K562 (cell line): ENCODE results near the gene ATP2A2. TPM values are rescaled to one million over a fixed set of nuclear protein-coding genes. Genes with fewer than 3 reads are reported as not detected.

Experiments used
- ARID1B ChIP-seq: fragments of 450-650 bp; IDR thresholded peaks from 2 replicates; pipeline ENCODE4 v1.6.1; 2016; ENCODE audit warnings: antibody characterized with exemption, mild to moderate bottlenecking, inconsistent platforms
- C11orf30 ChIP-seq: fragments of 450-650 bp; IDR thresholded peaks from 2 replicates; pipeline ENCODE4 v1.6.1; 2016; ENCODE audit warnings: low read depth, mild to moderate bottlenecking
- CHD4 ChIP-seq: fragments of 200-600 bp; sonication (generic); IDR thresholded peaks from 3 replicates; pipeline ENCODE4 v1.6.1; 2012; ENCODE audit warnings: low read depth, mild to moderate bottlenecking, mixed read lengths, low read length, inconsistent platforms; ENCODE audit not compliant: insufficient read depth, insufficient replicate concordance, poor library complexity, severe bottlenecking
- CREB3L1 ChIP-seq: fragments of 450-650 bp; IDR thresholded peaks from 2 replicates; pipeline ENCODE4 v1.6.1; 2014; ENCODE audit warnings: low read depth, mild to moderate bottlenecking, moderate library complexity, borderline replicate concordance
- ELF4 ChIP-seq: fragments of 450-650 bp; formaldehyde crosslinking; IDR thresholded peaks from 2 replicates; pipeline ENCODE4 v1.4.0; 2022; ENCODE audit warnings: missing genetic modification characterization
- FIP1L1 ChIP-seq: fragments of 200-400 bp; formaldehyde crosslinking; IDR thresholded peaks from 2 replicates; pipeline ENCODE4 v1.6.1; 2018; ENCODE audit warnings: mild to moderate bottlenecking, low read depth, low read length; ENCODE audit not compliant: poor library complexity, severe bottlenecking
- FOXA3 ChIP-seq, 2 experiments: fragments of 450-650 bp in 1 of 2; sonication (generic) in 1 of 2; formaldehyde crosslinking; IDR thresholded peaks in 1 of 2; conservative IDR thresholded peaks in 1 of 2; 2 replicates each; pipeline versions ENCODE4 v1.4.0 to v1.8.0; 2020 to 2022; ENCODE audit warnings: mild to moderate bottlenecking in 2 of 2, missing genetic modification reagents in 1 of 2
- FOXM1 ChIP-seq, 2 experiments: fragments of 450-650 bp in 1 of 2; sonication (generic) in 1 of 2; formaldehyde crosslinking in 1 of 2; IDR thresholded peaks; 2 replicates each; pipeline versions ENCODE4 v1.6.1 to v1.9.0; 2017 to 2022; ENCODE audit warnings: low read depth in 2 of 2, mild to moderate bottlenecking in 2 of 2, missing genetic modification reagents in 1 of 2, moderate library complexity in 1 of 2
- MAFG ChIP-seq: fragments of 450-650 bp; conservative IDR thresholded peaks from 2 replicates; pipeline ENCODE4 v1.6.1; 2016; ENCODE audit warnings: missing genetic modification characterization, missing compliant biosample characterization
- MTA1 ChIP-seq: fragments of 450-650 bp; IDR thresholded peaks from 2 replicates; pipeline ENCODE4 v1.6.1; 2017; ENCODE audit warnings: borderline replicate concordance
- MXI1 ChIP-seq: IDR thresholded peaks from 2 replicates; pipeline ENCODE4 v1.6.1; 2011; ENCODE audit warnings: low read depth, mild to moderate bottlenecking, improper control_type of control experiment, low read length
- NR0B1 ChIP-seq: fragments of 450-650 bp; IDR thresholded peaks from one replicate; pipeline ENCODE4 v1.6.1; 2018; ENCODE audit warnings: mild to moderate bottlenecking, moderate library complexity; ENCODE audit not compliant: partially characterized antibody
- PRMT5 ChIP-seq: sonication (generic); formaldehyde crosslinking; IDR thresholded peaks from 2 replicates; pipeline ENCODE4 v1.5.0; 2020; ENCODE audit warnings: missing genetic modification reagents
- SMARCE1 ChIP-seq: fragments of 450-650 bp; IDR thresholded peaks from 2 replicates; pipeline ENCODE4 v1.7.1; 2016; ENCODE audit warnings: mild to moderate bottlenecking
- TCF3 ChIP-seq: sonication (generic); formaldehyde crosslinking; IDR thresholded peaks from 2 replicates; pipeline ENCODE4 v1.4.0; 2020; ENCODE audit warnings: mild to moderate bottlenecking, missing genetic modification reagents
- ZNF282 ChIP-seq: sonication (generic); formaldehyde crosslinking; IDR thresholded peaks from 2 replicates; pipeline ENCODE4 v1.8.1; 2023; ENCODE audit warnings: missing genetic modification reagents
- ZNF316 ChIP-seq: fragments of 450-650 bp; IDR thresholded peaks from 2 replicates; pipeline ENCODE4 v1.6.1; 2016
- polyA plus RNA-seq, 8 experiments: library from polyadenylated mRNA; depleted of rRNA in 4 of 8; stranded (reverse) in 5 of 8; unstranded in 3 of 8; fragments of >200 nt; fragmentation: Nextera tagmentation in 2 of 8; fragmentation: Illumina TruSeq in 1 of 8; extraction: Ambion mirVana in 2 of 8; extraction: Trizol in 1 of 8; gene quantifications; 2 replicates each; pipeline versions ENCODE4 v1.2.1 to v1.2.3, GENCODE V29; 2011 to 2014; ENCODE audit warnings: inconsistent platforms in 1 of 8, missing spikeins in 1 of 8
- total RNA-seq, 7 experiments: library from RNA; depleted of rRNA in 6 of 7; stranded (reverse); fragments of >200 nt in 6 of 7; fragmentation: Illumina TruSeq in 2 of 7; extraction: Trizol in 2 of 7; gene quantifications; 2 replicates each; pipeline versions ENCODE4 v1.2.1 to v1.2.3, GENCODE V29; 2011 to 2021; ENCODE audit warnings: low replicate concordance in 1 of 7
- TF ChIP-seq, protein P1 (sequence below): fragments of 250-450 bp; sonication (Bioruptor Pico); IDR thresholded peaks from 2 replicates; pipeline ENCODE4 v1.4.0; 2020

The ATP2A2 gene
- total and polyA plus RNA-seq, 9 of the 15 experiments (the other 6 are each of a cell fraction or from before 2014, with no cell fraction given): 5.2 to 205 (median 51.6) TPM

- TF ChIP-seq MXI1 (no peak), PRMT5 (no peak), C11orf30 (peak; percentile 61; the same call in 1 of the 2 replicates), FOXA3 (CRISPR knock-in tag; conservative IDR thresholded peaks at IDR 0.05 in 1 of 2, IDR thresholded peaks at IDR 0.05 in 1 of 2) (peak in 1 of 2 experiments; percentile 19; a peak in 1 of 4 replicates), ZNF316 (peak; percentile 59), CHD4 (peak; percentile 39), ELF4 (CRISPR knock-in tag) (no peak), NR0B1 (no peak), SMARCE1 (0 out of 2 replicates have a peak, but pooled peaks have one; percentile 29), MAFG (tag) (peak; percentile 47), TCF3 (0 out of 2 replicates have a peak, but pooled peaks have one; percentile 4), FOXM1 (IDR thresholded peaks at IDR 0.05; ENCODE audit: low read depth) (no peak), FOXM1 (CRISPR knock-in tag; IDR thresholded peaks at IDR 0.05; ENCODE audit: low read depth) (no peak), ZNF282 (CRISPR knock-in tag) (no peak), MTA1 (0 out of 2 replicates have a peak, but pooled peaks have one; percentile 15), FIP1L1 (no peak), ARID1B (0 out of 2 replicates have a peak, but pooled peaks have one; percentile 9), CREB3L1 (peak; percentile 63; the same call in 1 of the 2 replicates)
- TF ChIP-seq, protein P1, sequence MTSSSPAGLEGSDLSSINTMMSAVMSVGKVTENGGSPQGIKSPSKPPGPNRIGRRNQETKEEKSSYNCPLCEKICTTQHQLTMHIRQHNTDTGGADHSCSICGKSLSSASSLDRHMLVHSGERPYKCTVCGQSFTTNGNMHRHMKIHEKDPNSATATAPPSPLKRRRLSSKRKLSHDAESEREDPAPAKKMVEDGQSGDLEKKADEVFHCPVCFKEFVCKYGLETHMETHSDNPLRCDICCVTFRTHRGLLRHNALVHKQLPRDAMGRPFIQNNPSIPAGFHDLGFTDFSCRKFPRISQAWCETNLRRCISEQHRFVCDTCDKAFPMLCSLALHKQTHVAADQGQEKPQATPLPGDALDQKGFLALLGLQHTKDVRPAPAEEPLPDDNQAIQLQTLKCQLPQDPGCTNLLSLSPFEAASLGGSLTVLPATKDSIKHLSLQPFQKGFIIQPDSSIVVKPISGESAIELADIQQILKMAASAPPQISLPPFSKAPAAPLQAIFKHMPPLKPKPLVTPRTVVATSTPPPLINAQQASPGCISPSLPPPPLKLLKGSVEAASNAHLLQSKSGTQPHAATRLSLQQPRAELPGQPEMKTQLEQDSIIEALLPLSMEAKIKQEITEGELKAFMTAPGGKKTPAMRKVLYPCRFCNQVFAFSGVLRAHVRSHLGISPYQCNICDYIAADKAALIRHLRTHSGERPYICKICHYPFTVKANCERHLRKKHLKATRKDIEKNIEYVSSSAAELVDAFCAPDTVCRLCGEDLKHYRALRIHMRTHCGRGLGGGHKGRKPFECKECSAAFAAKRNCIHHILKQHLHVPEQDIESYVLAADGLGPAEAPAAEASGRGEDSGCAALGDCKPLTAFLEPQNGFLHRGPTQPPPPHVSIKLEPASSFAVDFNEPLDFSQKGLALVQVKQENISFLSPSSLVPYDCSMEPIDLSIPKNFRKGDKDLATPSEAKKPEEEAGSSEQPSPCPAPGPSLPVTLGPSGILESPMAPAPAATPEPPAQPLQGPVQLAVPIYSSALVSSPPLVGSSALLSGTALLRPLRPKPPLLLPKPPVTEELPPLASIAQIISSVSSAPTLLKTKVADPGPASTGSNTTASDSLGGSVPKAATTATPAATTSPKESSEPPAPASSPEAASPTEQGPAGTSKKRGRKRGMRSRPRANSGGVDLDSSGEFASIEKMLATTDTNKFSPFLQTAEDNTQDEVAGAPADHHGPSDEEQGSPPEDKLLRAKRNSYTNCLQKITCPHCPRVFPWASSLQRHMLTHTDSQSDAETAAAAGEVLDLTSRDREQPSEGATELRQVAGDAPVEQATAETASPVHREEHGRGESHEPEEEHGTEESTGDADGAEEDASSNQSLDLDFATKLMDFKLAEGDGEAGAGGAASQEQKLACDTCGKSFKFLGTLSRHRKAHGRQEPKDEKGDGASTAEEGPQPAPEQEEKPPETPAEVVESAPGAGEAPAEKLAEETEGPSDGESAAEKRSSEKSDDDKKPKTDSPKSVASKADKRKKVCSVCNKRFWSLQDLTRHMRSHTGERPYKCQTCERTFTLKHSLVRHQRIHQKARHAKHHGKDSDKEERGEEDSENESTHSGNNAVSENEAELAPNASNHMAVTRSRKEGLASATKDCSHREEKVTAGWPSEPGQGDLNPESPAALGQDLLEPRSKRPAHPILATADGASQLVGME: 0 out of 2 replicates have a peak, but pooled peaks have one; percentile 42
These were observed 662 bp upstream of the ATP2A2 start (continued) for GRCh38 chr12:110280392-110280778.
